Neural progenitor cell (in vitro differentiated cells): Measurements from ENCODE around the gene ORAI1. TPM values are rescaled to one million over a fixed set of nuclear protein-coding genes. Genes with fewer than 3 reads are reported as not detected.

Source experiments
- DNase-seq: peaks from one replicate; pipeline ENCODE4 v3.0.0-alpha.2; 2016; ENCODE audit warnings: low spot score
- H2AFZ ChIP-seq: fragments of 200-600 bp; sonication (generic); replicated peaks from 2 replicates; pipeline ENCODE4 v1.6.1; 2016; ENCODE audit warnings: antibody characterized with exemption
- H3F3A ChIP-seq: fragments of 200-600 bp; sonication (generic); 2 replicates; pipeline ENCODE4 v1.6.1; 2016; ENCODE audit warnings: antibody characterized with exemption, low read depth
- H3K27ac ChIP-seq: fragments of 200-600 bp; sonication (generic); 2 replicates; pipeline ENCODE4 v1.5.1; 2016; ENCODE audit warnings: mild to moderate bottlenecking
- H3K27me3 ChIP-seq: fragments of 200-600 bp; sonication (generic); 2 replicates; pipeline ENCODE4 v1.6.1; 2016; ENCODE audit warnings: mild to moderate bottlenecking, moderate library complexity
- H3K36me3 ChIP-seq: fragments of 200-600 bp; sonication (generic); 2 replicates; pipeline ENCODE4 v1.5.1; 2016
- H3K4me1 ChIP-seq: fragments of 200-600 bp; sonication (generic); 2 replicates; pipeline ENCODE4 v1.6.1; 2016; ENCODE audit warnings: mixed run types
- H3K4me2 ChIP-seq: fragments of 200-600 bp; sonication (generic); 2 replicates; pipeline ENCODE4 v1.6.1; 2016
- H3K4me3 ChIP-seq: fragments of 200-600 bp; sonication (generic); 2 replicates; pipeline ENCODE4 v1.5.1; 2016
- H3K79me2 ChIP-seq: fragments of 200-600 bp; sonication (generic); 2 replicates; pipeline ENCODE4 v1.6.1; 2016; ENCODE audit warnings: low read depth
- H3K9ac ChIP-seq: fragments of 200-600 bp; sonication (generic); 2 replicates; pipeline ENCODE4 v1.6.1; 2016
- H3K9me3 ChIP-seq: fragments of 200-600 bp; sonication (generic); 2 replicates; pipeline ENCODE4 v1.5.1; 2016; ENCODE audit warnings: low read depth
- H4K20me1 ChIP-seq: fragments of 200-600 bp; sonication (generic); 2 replicates; pipeline ENCODE4 v1.6.1; 2016; ENCODE audit warnings: low read depth
- H3K27ac Mint-ChIP-seq: 3 replicates; pipeline ENCODE4 v1.8.0; 2021; ENCODE audit warnings: mixed read lengths
- H3K27me3 Mint-ChIP-seq: 2 replicates; pipeline ENCODE4 v1.8.0; 2022; ENCODE audit warnings: low read depth, mild to moderate bottlenecking, inconsistent platforms, moderate library complexity, mixed read lengths; ENCODE audit not compliant: insufficient read depth
- H3K36me3 Mint-ChIP-seq: 3 replicates; pipeline ENCODE4 v1.8.0; 2021; ENCODE audit warnings: mixed read lengths
- H3K4me1 Mint-ChIP-seq: 3 replicates; pipeline ENCODE4 v1.8.0; 2021; ENCODE audit warnings: mixed read lengths
- H3K4me3 Mint-ChIP-seq: 3 replicates; pipeline ENCODE4 v1.8.0; 2021; ENCODE audit warnings: mild to moderate bottlenecking, moderate library complexity, mixed read lengths
- H3K9me3 Mint-ChIP-seq: 3 replicates; pipeline ENCODE4 v1.8.0; 2020; ENCODE audit warnings: mixed read lengths
- EZH2 ChIP-seq: fragments of 200-600 bp; sonication (generic); IDR thresholded peaks from 2 replicates; pipeline ENCODE4 v1.6.1; 2017; ENCODE audit warnings: antibody characterized with exemption, mild to moderate bottlenecking, moderate library complexity
- EZH2phosphoT487 ChIP-seq: fragments of 200-600 bp; sonication (generic); IDR thresholded peaks from 2 replicates; pipeline ENCODE4 v1.6.1; 2017; ENCODE audit warnings: antibody characterized with exemption
- total RNA-seq: library from RNA; depleted of rRNA; stranded (reverse); fragments of >200 nt; gene quantifications from 2 replicates; pipeline ENCODE4 v1.2.3, GENCODE V29; 2015; ENCODE audit warnings: low replicate concordance
- TF ChIP-seq, protein P1 (sequence below): fragments of 200-600 bp; sonication (generic); IDR thresholded peaks from 2 replicates; pipeline ENCODE4 v1.5.1; 2017; ENCODE audit warnings: antibody characterized with exemption, mild to moderate bottlenecking

The ORAI1 gene
- total RNA-seq, 1 donor from 2014 or later = 8.0 TPM

DNA sequence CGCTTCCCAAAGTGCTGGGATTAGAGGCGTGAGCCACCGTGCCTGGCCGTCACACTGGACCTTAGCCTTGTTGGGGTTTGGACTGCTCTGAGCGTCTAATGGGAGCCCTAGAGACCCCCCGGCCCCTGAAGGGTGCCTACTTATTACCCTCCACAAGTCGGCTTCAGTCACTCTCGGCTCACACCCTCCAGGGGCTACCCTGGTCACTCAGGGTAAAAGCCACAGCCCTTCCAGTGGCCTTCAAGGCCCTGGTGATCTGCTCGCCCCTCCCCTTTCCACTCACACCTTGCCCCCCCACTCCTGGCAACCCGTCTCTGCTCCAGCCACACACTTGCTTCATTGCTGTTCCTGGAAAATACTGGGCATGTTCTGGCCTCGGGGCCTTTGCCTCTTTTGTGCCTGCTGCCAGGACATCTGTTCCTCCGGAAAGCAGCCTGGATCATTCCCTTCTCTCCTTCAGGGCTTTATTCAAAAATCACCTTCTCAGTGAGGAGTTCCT, 46.7 kb downstream of the ORAI1 start:
- Histone ChIP-seq H3K4me3 (peak overlapping the region; percentile 59), H3K4me2 (peak overlapping the region; percentile 78), H3K4me1 (peaks cover 2% of the 10 kb centered on the region), H3K9me3 (no peaks in the 10 kb centered on the region), H3K79me2 (no peaks in the 10 kb centered on the region), H3K9ac (no peak overlapping the region), H3K36me3 (no peaks in the 10 kb centered on the region), H3K27me3 (no peaks in the 10 kb centered on the region), H2AFZ (peak overlapping the region; percentile 92), H4K20me1 (no peaks in the 10 kb centered on the region), H3F3A (peaks cover 35% of the 10 kb centered on the region), H3K27ac (no peak overlapping the region)
- H3K4me3 Mint-ChIP-seq = peak overlapping the region; percentile 79
- no peaks in the 10 kb centered on the region for H3K36me3 Mint-ChIP-seq
- no peak for DNase-seq
- H3K9me3 Mint-ChIP-seq = no peaks in the 10 kb centered on the region
- TF ChIP-seq EZH2 (no peak), EZH2phosphoT487 (no peak)
- TF ChIP-seq, protein P1, sequence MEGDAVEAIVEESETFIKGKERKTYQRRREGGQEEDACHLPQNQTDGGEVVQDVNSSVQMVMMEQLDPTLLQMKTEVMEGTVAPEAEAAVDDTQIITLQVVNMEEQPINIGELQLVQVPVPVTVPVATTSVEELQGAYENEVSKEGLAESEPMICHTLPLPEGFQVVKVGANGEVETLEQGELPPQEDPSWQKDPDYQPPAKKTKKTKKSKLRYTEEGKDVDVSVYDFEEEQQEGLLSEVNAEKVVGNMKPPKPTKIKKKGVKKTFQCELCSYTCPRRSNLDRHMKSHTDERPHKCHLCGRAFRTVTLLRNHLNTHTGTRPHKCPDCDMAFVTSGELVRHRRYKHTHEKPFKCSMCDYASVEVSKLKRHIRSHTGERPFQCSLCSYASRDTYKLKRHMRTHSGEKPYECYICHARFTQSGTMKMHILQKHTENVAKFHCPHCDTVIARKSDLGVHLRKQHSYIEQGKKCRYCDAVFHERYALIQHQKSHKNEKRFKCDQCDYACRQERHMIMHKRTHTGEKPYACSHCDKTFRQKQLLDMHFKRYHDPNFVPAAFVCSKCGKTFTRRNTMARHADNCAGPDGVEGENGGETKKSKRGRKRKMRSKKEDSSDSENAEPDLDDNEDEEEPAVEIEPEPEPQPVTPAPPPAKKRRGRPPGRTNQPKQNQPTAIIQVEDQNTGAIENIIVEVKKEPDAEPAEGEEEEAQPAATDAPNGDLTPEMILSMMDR = no peak
- H3K27me3 Mint-ChIP-seq = peaks cover 9% of the 10 kb centered on the region
- no peak overlapping the region for H3K27ac Mint-ChIP-seq
- H3K4me1 Mint-ChIP-seq = peaks cover 15% of the 10 kb centered on the region

DNA sequence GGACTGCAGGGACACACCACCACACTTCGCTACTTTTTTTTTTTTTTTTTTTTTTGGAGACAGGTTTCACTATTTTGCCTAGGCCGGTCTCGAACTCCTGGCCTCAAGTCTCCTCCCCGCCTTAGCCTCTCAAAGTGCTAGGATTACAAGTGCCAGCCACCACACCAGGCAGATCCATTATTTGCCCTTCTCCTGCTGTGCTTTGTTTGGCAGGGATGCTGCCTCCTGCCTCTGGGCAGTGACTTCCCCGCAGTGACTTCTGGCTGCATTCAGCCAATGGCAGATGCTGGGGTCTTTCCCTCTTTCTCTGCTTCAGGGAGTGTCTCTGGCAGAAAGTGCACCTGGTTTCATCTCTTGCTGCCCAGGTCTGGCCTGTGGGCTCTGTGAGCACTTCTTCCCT, 49.9 kb downstream of the ORAI1 start:
- H3K9me3 Mint-ChIP-seq = no peaks in the 10 kb centered on the region
- TF ChIP-seq, protein P1 = no peak
- Histone ChIP-seq H2AFZ (no peak overlapping the region), H3K4me2 (no peak overlapping the region), H3K9ac (no peak overlapping the region), H3K36me3 (no peaks in the 10 kb centered on the region), H3K79me2 (no peaks in the 10 kb centered on the region), H3K4me3 (no peak overlapping the region), H3K4me1 (peaks cover 8% of the 10 kb centered on the region), H3F3A (peaks cover 37% of the 10 kb centered on the region), H3K27ac (no peak overlapping the region), H3K27me3 (no peaks in the 10 kb centered on the region), H3K9me3 (no peaks in the 10 kb centered on the region), H4K20me1 (no peaks in the 10 kb centered on the region)
- H3K36me3 Mint-ChIP-seq = no peaks in the 10 kb centered on the region
- no peak overlapping the region for H3K4me3 Mint-ChIP-seq
- H3K4me1 Mint-ChIP-seq = peaks cover 28% of the 10 kb centered on the region
- H3K27me3 Mint-ChIP-seq = peaks cover 4% of the 10 kb centered on the region
- no peak overlapping the region for H3K27ac Mint-ChIP-seq
- no peak for DNase-seq

DNA sequence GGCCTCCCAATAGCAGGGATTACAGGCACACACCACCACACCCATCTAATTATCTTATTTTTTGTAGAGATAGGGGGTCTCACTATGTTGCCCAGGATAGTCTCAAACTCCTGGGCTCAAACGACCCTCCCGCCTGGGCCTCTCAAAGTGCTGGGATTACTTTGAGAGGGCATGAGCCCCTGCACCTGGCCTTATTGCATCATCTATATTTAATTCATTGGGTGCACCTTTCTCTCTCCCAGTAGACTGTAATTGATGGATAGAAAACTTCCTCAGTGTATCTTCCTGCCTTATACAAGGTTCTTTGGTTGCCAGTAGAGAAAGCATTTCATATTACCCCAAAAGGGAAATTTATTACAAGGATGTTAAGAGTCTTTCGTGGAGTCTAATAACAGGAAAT, 52.0 kb downstream of the ORAI1 start:
- Mint-ChIP-seq H3K36me3 (no peaks in the 10 kb centered on the region), H3K4me3 (no peak overlapping the region), H3K9me3 (no peaks in the 10 kb centered on the region), H3K27ac (peak overlapping the region; percentile 65), H3K27me3 (peaks cover 2% of the 10 kb centered on the region), H3K4me1 (peaks cover 21% of the 10 kb centered on the region)
- H3K9me3 ChIP-seq = no peaks in the 10 kb centered on the region
- no peaks in the 10 kb centered on the region for H3K36me3 ChIP-seq
- no peak for DNase-seq
- H3K4me1 ChIP-seq = peaks cover 8% of the 10 kb centered on the region
- H3K9ac ChIP-seq = no peak overlapping the region
- no peaks in the 10 kb centered on the region for H3K79me2 ChIP-seq
- H3K27me3 ChIP-seq = no peaks in the 10 kb centered on the region
- TF ChIP-seq, protein P1 = no peak
- no peak for TF ChIP-seq EZH2phosphoT487
- no peak for TF ChIP-seq EZH2
- peaks cover 26% of the 10 kb centered on the region for H3F3A ChIP-seq
- no peaks in the 10 kb centered on the region for H4K20me1 ChIP-seq
- peak overlapping the region; percentile 79 for H2AFZ ChIP-seq
- no peak overlapping the region for H3K4me3 ChIP-seq
- no peak overlapping the region for H3K4me2 ChIP-seq
- no peak overlapping the region for H3K27ac ChIP-seq
